Loucy (cell line): ENCODE data around the gene SORCS2.

Source experiments
- CTCF ChIP-seq: fragments of 200-600 bp; sonication (generic); conservative IDR thresholded peaks from 2 replicates; pipeline ENCODE4 v1.5.1; 2014; ENCODE audit warnings: mild to moderate bottlenecking, antibody characterized with exemption, low read length
- EZH2phosphoT487 ChIP-seq: fragments of 200-600 bp; IDR thresholded peaks from 2 replicates; pipeline ENCODE4 v1.6.1; 2018; ENCODE audit warnings: antibody characterized with exemption, mild to moderate bottlenecking, moderate library complexity, borderline replicate concordance

- TF ChIP-seq CTCF (no peak), EZH2phosphoT487 (no peak)
Observed at GRCh38 chr4:7398788-7399439, 206.6 kb downstream of the SORCS2 start.
